Hematopoietic multipotent progenitor cell treated with erythropoietin and hydrocortisone succinate and interleukin-3 and kit ligand, for 17 days (in vitro differentiated cells): ENCODE results near the gene CFAP61.

Experiments
- DNase-seq: peaks from one replicate; pipeline ENCODE4 v3.0.0-alpha.2; 2015; ENCODE audit warnings: low spot score

CFAP61 gene

GRCh38 chr20:20366551-20366875, 314.2 kb downstream of the CFAP61 start:
- no peak for DNase-seq

DNA sequence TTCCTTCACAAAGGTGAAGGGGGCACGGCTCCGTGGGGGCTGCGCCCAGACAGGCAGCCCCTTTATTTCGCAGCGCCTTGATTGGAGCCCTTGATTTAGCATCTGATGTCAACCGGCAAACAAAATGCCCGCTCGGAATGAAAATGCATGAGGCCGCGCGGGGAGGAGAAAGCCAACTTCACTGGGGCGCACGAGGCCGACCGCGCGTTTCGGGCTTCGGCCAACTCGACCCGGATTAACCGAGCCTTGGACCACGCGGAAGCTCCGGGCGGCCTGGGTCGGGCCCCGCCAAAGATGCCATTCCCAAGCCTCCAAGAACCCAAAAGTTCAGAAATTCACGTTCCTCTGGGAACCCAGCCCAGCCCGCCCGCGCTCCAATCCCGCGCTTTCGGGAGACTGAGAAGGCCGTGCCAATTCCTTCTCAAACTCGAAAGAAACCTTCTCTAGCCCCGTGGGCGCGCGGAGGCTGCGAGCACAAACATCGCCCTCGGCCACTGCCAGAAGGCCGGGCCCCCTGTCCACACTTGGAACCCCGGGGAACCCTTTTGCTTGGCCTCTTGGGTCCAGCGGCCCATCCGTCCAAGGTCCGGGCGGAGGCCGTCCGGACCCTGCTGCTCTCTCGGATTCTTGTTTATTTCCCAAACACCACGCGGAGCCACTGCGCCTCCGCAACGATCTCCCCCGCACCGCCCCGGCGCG, 314.7 kb downstream of the CFAP61 start:
- no peak for DNase-seq

DNA sequence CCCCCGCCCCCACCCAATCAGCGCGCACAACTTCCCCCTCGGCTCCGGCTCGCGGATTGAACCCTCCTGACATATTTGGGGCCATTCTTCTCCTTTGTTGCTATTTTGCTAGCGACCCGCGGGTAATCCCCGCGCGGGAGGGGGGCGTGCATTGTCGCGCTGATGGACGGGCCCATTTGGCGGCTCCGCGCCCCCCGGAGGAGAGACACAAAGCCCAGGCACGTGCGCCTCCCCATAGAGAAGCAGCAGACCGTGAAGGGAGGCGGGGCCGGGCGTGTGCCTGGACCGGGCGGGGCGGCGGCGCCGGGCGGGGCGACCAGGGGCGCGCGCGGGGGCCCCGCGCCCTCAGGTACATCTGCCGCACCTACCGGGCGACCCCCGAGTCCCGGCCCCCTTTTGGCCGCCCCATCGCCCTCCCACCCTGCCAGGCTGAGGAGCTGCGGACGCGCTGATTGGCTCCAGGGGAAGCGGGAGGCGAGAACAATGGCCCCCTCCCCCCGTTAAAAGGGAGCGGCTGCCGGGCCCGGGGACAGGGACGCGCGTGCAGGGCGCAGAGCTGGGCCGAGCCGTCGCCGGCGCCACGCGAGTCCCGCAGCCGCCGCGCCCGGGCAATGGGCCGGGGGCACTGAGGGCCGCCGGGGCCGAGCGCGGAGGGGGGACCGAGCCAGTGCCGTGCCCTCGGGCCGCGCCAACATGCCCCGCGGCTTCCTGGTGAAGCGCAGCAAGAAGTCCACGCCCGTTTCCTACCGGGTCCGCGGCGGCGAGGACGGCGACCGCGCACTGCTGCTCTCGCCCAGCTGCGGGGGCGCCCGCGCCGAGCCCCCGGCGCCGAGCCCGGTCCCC, 315.5 kb downstream of the CFAP61 start, which contains the start of gene INSM1:
Gene INSM1, plus strand, starts transcription at position 530 of the 843 bp plus-strand sequence. Its CDS starts 164 bp downstream, at position 694.
- no peak for DNase-seq

DNA sequence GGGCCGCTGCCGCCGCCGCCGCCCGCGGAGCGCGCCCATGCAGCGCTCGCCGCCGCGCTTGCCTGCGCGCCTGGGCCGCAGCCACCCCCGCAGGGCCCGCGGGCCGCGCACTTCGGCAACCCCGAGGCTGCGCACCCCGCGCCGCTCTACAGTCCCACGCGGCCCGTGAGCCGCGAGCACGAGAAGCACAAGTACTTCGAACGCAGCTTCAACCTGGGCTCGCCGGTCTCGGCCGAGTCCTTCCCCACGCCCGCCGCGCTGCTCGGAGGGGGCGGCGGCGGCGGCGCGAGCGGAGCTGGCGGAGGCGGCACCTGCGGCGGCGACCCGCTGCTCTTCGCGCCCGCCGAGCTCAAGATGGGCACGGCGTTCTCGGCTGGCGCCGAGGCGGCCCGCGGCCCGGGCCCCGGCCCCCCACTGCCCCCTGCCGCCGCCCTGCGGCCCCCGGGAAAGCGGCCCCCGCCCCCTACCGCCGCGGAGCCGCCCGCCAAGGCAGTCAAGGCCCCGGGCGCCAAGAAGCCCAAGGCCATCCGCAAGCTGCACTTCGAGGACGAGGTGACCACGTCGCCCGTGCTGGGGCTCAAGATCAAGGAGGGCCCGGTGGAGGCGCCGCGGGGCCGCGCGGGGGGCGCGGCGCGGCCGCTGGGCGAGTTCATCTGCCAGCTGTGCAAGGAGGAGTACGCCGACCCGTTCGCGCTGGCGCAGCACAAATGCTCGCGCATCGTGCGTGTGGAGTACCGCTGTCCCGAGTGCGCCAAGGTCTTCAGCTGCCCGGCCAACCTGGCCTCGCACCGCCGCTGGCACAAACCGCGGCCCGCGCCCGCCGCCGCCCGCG, 316.3 kb downstream of the CFAP61 start:
- no peak for DNase-seq

- no peak for DNase-seq
Measured at GRCh38 chr20:20369250-20370093, 317.1 kb downstream of the CFAP61 start.

DNA sequence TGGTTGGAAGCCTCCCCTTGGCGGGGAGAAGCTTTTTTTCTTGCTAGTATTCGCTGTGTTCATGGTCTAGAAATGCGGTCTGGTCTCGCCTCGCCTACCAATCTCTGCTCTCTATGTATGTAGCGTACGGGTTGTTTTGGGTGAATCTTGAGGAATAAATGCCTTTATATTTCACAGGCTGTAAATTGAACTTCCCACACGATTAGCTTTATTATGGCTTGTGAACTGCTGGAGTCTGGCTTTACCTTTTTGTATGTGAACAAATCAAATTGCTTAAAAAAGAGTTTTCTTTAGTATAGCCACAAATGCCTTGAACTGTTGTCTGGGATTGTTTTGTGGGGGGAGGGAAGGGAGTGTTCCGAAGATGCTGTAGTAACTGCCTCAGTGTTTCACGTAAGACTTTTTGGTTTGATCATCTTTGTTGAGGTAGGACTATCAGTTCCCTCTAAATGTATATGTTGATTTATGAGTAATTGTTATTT, 317.8 kb downstream of the CFAP61 start:
- DNase-seq: no peak

- no peak for DNase-seq
Measured at GRCh38 chr20:20371083-20371482, 318.8 kb downstream of the CFAP61 start.

DNA sequence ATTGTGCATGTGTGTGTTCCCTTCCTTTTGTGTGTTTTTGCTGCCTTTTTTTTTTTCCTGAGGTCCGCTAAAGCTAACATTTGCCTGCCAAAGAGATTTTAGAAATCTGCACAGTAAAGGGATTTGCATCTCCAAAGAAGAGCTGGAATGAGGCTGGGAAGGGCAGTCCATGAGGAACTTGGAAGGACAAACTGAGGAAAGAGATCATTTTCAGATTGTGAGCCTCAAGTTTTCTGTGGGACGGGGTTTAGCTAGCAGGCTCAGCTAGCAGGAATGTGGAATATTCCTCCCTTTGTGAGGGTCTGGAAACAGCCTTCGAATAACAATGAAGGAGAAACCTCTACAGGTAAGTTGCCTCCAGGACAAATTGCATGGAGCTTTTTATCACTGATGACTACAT, 319.3 kb downstream of the CFAP61 start:
- DNase-seq: no peak

GRCh38 chr20:20373091-20373571, 320.8 kb downstream of the CFAP61 start:
- DNase-seq: no peak

- no peak for DNase-seq
Measured at GRCh38 chr20:20375862-20376261, 323.5 kb downstream of the CFAP61 start.

DNA sequence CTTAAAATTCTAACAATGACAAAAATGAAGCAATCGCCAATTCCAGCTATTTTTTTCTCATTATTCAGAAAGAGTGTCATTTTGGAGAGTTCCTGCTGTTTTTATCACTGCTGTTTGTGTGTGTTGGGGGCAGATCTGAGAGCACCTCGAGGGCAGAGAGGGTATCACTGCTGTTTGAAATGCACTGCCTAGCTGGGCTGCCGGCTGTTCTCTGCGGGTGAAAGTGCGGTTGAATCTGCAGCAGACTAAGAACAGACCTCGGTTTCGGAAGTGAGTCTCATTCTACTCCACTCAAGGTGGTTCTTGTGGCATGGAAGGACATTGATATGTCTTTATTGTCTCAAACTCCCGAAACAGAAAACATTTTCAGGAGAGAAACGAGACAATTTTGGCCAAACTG, 333.9 kb downstream of the CFAP61 start:
- DNase-seq: no peak

DNA sequence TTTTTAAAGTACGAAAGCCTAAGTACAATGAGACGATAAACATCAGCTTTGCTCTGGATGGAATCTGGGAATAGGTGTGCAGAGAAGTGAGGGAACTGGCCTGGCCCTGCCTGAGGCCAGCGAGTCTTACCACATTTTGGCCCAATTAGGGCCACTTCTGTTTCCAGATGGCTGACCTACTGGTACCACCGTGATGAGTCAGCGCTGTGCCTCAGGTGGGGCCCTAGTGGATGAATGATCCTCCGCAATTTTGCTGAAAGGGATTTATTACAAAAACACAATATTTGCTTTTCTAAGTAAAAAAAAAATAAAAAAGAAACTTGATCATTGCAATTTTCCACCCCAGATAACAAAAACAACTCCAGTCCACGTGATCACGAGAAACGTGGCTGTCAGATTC, 338.1 kb downstream of the CFAP61 start:
- no peak for DNase-seq

DNA sequence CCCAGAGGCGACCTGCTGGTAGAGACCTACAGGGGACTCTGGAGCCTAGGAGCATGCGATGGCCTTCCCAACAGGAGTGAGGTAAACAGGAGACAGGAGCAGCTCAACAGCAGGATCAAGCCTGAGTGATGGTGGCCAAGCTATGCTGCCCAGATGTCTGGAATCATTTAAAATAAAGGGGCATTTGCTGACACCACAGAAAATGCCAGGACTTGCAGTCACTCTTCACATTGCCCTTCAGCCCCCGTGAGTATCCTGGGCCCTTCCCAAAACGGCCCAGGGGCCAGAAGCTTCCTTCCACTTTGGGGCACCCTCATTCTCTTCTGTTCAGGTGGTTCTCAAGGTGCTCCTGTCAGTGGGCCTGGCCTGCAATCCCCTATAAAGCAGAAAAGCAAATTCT, 338.8 kb downstream of the CFAP61 start:
- DNase-seq: no peak

DNA sequence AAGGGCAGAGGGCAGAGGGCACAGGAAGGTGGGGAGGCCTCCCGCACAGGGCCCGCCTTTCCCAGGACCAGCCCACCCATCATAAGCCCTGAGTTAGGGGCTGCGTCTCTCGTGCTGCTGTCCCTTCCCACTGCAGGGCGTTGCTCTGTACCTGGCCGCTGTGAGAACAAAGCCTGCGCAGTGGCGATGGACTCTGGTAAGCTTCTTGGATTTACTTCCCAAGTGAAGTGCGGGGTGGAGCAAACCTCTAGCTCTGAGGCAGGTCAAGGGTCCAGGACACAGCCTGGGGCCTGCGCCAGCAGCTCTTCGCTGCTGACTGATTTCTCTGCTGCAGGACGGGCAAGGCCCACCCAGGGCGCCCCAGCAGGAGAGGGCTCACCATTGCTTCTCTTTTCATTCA, 339.4 kb downstream of the CFAP61 start:
- DNase-seq: no peak

- DNase-seq: no peak
Measured at GRCh38 chr20:20393207-20394120, 341.1 kb downstream of the CFAP61 start.

GRCh38 chr20:20395087-20395486, 342.8 kb downstream of the CFAP61 start:
- DNase-seq: no peak

GRCh38 chr20:20395903-20396568, 343.7 kb downstream of the CFAP61 start:
- DNase-seq: no peak

- no peak for DNase-seq
Measured at GRCh38 chr20:20396794-20397193, 344.5 kb downstream of the CFAP61 start.

- DNase-seq: no peak
Measured at GRCh38 chr20:20398123-20398522, 345.8 kb downstream of the CFAP61 start.
